ENCODE data around the gene TNFSF4. TPM values are rescaled to one million over a fixed set of nuclear protein-coding genes. Genes with fewer than 3 reads are reported as not detected.

TNFSF4 gene
- total RNA-seq, 3 donors from 2014 or later (not counting 1 experiment from before 2014, with no cell fraction given): 1.7 to 3.7 (median 2.9) TPM

- H3K4me3 ChIP-seq (ENCODE audit: low read length): no peak overlapping the region
- H3K9me3 Mint-ChIP-seq: no peaks in the 10 kb centered on the region
- no peaks in the 10 kb centered on the region for H3K36me3 ChIP-seq (ENCODE audit: control insufficient read depth, insufficient read depth, low read length)
- DNase-seq: no peak
- intact Hi-C loops (cut with micrococcal nuclease): no loop called here
- H3K27ac ChIP-seq (ENCODE audit: low read length): no peak overlapping the region
- no peak overlapping the region for H3K27ac Mint-ChIP-seq
- H3K4me1 ChIP-seq (ENCODE audit: control insufficient read depth, insufficient read depth, low read length): peaks cover 6% of the 10 kb centered on the region
- H3K4me3 Mint-ChIP-seq: no peak overlapping the region
- H3K27me3 ChIP-seq (ENCODE audit: control insufficient read depth, insufficient read depth, low read length): no peaks in the 10 kb centered on the region
- peaks cover 0 to 2% of the 10 kb centered on the region in 2 donors for H3K27me3 Mint-ChIP-seq (ENCODE audit: low read depth in 2 of 2)
- H3K9me3 ChIP-seq (ENCODE audit: control insufficient read depth, insufficient read depth, low read length): no peaks in the 10 kb centered on the region
- ATAC-seq: no peak
- 86% methylated on average over 3 of the region's 3 CpGs for WGBS (ENCODE audit: insufficient coverage)
- no peak for TF ChIP-seq CTCF (IDR thresholded peaks at IDR 0.05)
- H3K4me1 Mint-ChIP-seq: no peaks in the 10 kb centered on the region
- H3K36me3 Mint-ChIP-seq: no peaks in the 10 kb centered on the region
These were observed 19.4 kb downstream of the TNFSF4 start for GRCh38 chr1:173187671-173188237.

- no peak for ATAC-seq
- Mint-ChIP-seq H3K4me3 (no peak overlapping the region), H3K4me1 (no peaks in the 10 kb centered on the region), H3K27ac (no peak overlapping the region), H3K36me3 (no peaks in the 10 kb centered on the region), H3K9me3 (no peaks in the 10 kb centered on the region), H3K27me3 (ENCODE audit: low read depth in 2 of 2) (no peaks in the 10 kb centered on the region)
- no peak overlapping the region for H3K27ac ChIP-seq (ENCODE audit: low read length)
- H3K27me3 ChIP-seq (ENCODE audit: control insufficient read depth, insufficient read depth, low read length): no peaks in the 10 kb centered on the region
- WGBS (ENCODE audit: insufficient coverage): 100% methylated on average over 2 of the region's 4 CpGs
- no peaks in the 10 kb centered on the region for H3K4me1 ChIP-seq (ENCODE audit: control insufficient read depth, insufficient read depth, low read length)
- H3K9me3 ChIP-seq (ENCODE audit: control insufficient read depth, insufficient read depth, low read length): peaks cover 4% of the 10 kb centered on the region
- H3K36me3 ChIP-seq (ENCODE audit: control insufficient read depth, insufficient read depth, low read length): no peaks in the 10 kb centered on the region
- DNase-seq: no peak
- no peak overlapping the region for H3K4me3 ChIP-seq (ENCODE audit: low read length)
- TF ChIP-seq CTCF (IDR thresholded peaks at IDR 0.05): no peak
- intact Hi-C loops (cut with micrococcal nuclease): no loop called here
These were observed 25.3 kb downstream of the TNFSF4 start for GRCh38 chr1:173181791-173182190.

- no peaks in the 10 kb centered on the region for H3K27me3 Mint-ChIP-seq (ENCODE audit: low read depth in 2 of 2)
- Histone ChIP-seq H3K4me1 (ENCODE audit: control insufficient read depth, insufficient read depth, low read length) (no peaks in the 10 kb centered on the region), H3K36me3 (ENCODE audit: control insufficient read depth, insufficient read depth, low read length) (no peaks in the 10 kb centered on the region), H3K9me3 (ENCODE audit: control insufficient read depth, insufficient read depth, low read length) (peaks cover 28% of the 10 kb centered on the region), H3K27ac (ENCODE audit: low read length) (no peak overlapping the region), H3K4me3 (ENCODE audit: low read length) (no peak overlapping the region), H3K27me3 (ENCODE audit: control insufficient read depth, insufficient read depth, low read length) (no peaks in the 10 kb centered on the region)
- intact Hi-C loops (cut with micrococcal nuclease): no loop called here
- H3K4me1 Mint-ChIP-seq: no peaks in the 10 kb centered on the region
- TF ChIP-seq CTCF (IDR thresholded peaks at IDR 0.05): no peak
- no peak for ATAC-seq
- 96% methylated on average over 2 of the region's 3 CpGs for WGBS (ENCODE audit: insufficient coverage)
- DNase-seq: no peak
- peaks cover 12% of the 10 kb centered on the region for H3K36me3 Mint-ChIP-seq
- peaks cover 4 to 9% of the 10 kb centered on the region in 2 donors for H3K9me3 Mint-ChIP-seq
- no peak overlapping the region for H3K4me3 Mint-ChIP-seq
- no peak overlapping the region for H3K27ac Mint-ChIP-seq
These were observed 30.9 kb downstream of the TNFSF4 start for GRCh38 chr1:173176246-173176645.

- peaks cover 28% of the 10 kb centered on the region for H3K9me3 ChIP-seq (ENCODE audit: control insufficient read depth, insufficient read depth, low read length)
- H3K4me1 ChIP-seq (ENCODE audit: control insufficient read depth, insufficient read depth, low read length): no peaks in the 10 kb centered on the region
- no peaks in the 10 kb centered on the region for H3K36me3 ChIP-seq (ENCODE audit: control insufficient read depth, insufficient read depth, low read length)
- no peaks in the 10 kb centered on the region for H3K27me3 Mint-ChIP-seq (ENCODE audit: low read depth in 2 of 2)
- no CpG with 5 or more reads among the region's 2 CpGs for WGBS (ENCODE audit: insufficient coverage)
- H3K4me1 Mint-ChIP-seq: no peaks in the 10 kb centered on the region
- no peak overlapping the region for H3K4me3 ChIP-seq (ENCODE audit: low read length)
- H3K4me3 Mint-ChIP-seq: no peak overlapping the region
- H3K27me3 ChIP-seq (ENCODE audit: control insufficient read depth, insufficient read depth, low read length): no peaks in the 10 kb centered on the region
- H3K36me3 Mint-ChIP-seq: peaks cover 17% of the 10 kb centered on the region
- peaks cover 6 to 12% of the 10 kb centered on the region in 2 donors for H3K9me3 Mint-ChIP-seq
- DNase-seq (no peak), ATAC-seq (no peak)
- H3K27ac Mint-ChIP-seq: no peak overlapping the region
- intact Hi-C loops (cut with micrococcal nuclease): no loop called here
- TF ChIP-seq CTCF (IDR thresholded peaks at IDR 0.05): no peak
- no peak overlapping the region for H3K27ac ChIP-seq (ENCODE audit: low read length)
These were observed 31.5 kb downstream of the TNFSF4 start for GRCh38 chr1:173175514-173176145.
